ENCODE measurements around the gene CCDC127. TPM values are rescaled to one million over a fixed set of nuclear protein-coding genes. Genes with fewer than 3 reads are reported as not detected.

The CCDC127 gene
- total and polyA plus RNA-seq, 4 donors: 1.1 to 2.6 (median 2.1) TPM

DNA sequence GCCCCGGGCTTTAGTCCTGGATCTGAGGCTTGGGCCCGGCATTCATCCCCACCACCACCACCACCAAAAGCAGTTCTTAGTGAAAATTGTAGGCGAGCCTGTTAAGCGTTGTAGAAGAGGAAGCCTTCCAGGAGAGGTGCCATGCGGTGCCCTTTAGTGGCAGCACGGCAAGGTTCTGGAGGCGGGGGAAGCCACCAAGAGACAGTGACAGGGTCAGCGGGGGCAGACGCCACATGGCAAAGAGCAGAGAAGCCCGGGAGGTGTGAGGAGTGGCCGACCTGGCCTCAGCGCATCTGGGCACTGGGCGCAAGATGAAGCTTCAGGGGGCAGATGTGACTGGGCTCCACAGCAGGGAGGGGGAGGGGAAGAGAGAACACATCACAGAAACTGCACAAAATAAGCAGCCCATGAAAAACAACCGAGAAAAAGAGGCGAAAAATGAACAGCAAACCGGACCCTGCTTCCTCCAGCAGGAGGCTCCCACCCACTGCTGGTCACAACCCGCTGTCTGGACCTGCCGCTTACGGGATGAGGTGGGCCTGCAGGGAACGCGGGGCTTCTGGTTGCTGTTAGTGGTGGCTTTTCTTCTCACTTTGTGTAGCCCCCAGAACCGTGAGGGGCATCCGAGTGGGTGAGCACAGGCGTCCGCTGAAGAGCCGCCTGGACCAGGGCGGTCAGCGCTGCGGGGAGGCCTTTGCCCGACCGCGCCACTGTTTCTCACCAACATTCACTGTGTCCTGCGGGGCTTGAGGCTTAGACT lies 22.4 kb downstream of the CCDC127 start:
- DNase-seq (ENCODE audit: low spot score): no peak
- Histone ChIP-seq H3K36me3 (ENCODE audit: control insufficient read depth in 4 of 4, insufficient read depth in 3 of 4, low read depth in 1 of 4, low read length in 3 of 4) (no peaks in the 10 kb centered on the region), H3K27me3 (ENCODE audit: control insufficient read depth in 4 of 4, insufficient read depth in 4 of 4, low read length in 3 of 4) (no peaks in the 10 kb centered on the region), H3K4me3 (ENCODE audit: low read depth in 1 of 3, low read length in 3 of 3) (no peak overlapping the region), H3K27ac (ENCODE audit: low read depth in 1 of 2, low read length in 2 of 2) (no peak overlapping the region), H3K4me1 (ENCODE audit: control insufficient read depth in 4 of 4, insufficient read depth in 4 of 4, low read length in 3 of 4) (peaks cover 2 to 14% (median 11%) of the 10 kb centered on the region in 4 donors), H3K9ac (ENCODE audit: low read depth in 1 of 2, low read length in 2 of 2) (no peak overlapping the region), H3K9me3 (ENCODE audit: control insufficient read depth in 4 of 4, low read length in 3 of 4) (no peaks in the 10 kb centered on the region)
- TF ChIP-seq FOXA1 (IDR thresholded peaks at IDR 0.05) (no peak), NR2F2 (IDR thresholded peaks at IDR 0.05) (no peak), RXRA (IDR thresholded peaks at IDR 0.05) (no peak), HNF4G (IDR thresholded peaks at IDR 0.05) (no peak), FOXA2 (IDR thresholded peaks at IDR 0.05) (no peak), EGR1 (IDR thresholded peaks at IDR 0.05; ENCODE audit: low read depth in 2 of 2) (no peak), HNF4A (conservative IDR thresholded peaks at IDR 0.05) (no peak), YY1 (IDR thresholded peaks at IDR 0.05) (no peak), TAF1 (conservative IDR thresholded peaks at IDR 0.05) (no peak), RAD21 (IDR thresholded peaks at IDR 0.05) (no peak), GABPA (IDR thresholded peaks at IDR 0.05 in 1 of 2, conservative IDR thresholded peaks at IDR 0.05 in 1 of 2) (no peak), JUND (IDR thresholded peaks at IDR 0.05) (no peak), SP1 (IDR thresholded peaks at IDR 0.05) (no peak)
- TF ChIP-seq, protein P1, sequence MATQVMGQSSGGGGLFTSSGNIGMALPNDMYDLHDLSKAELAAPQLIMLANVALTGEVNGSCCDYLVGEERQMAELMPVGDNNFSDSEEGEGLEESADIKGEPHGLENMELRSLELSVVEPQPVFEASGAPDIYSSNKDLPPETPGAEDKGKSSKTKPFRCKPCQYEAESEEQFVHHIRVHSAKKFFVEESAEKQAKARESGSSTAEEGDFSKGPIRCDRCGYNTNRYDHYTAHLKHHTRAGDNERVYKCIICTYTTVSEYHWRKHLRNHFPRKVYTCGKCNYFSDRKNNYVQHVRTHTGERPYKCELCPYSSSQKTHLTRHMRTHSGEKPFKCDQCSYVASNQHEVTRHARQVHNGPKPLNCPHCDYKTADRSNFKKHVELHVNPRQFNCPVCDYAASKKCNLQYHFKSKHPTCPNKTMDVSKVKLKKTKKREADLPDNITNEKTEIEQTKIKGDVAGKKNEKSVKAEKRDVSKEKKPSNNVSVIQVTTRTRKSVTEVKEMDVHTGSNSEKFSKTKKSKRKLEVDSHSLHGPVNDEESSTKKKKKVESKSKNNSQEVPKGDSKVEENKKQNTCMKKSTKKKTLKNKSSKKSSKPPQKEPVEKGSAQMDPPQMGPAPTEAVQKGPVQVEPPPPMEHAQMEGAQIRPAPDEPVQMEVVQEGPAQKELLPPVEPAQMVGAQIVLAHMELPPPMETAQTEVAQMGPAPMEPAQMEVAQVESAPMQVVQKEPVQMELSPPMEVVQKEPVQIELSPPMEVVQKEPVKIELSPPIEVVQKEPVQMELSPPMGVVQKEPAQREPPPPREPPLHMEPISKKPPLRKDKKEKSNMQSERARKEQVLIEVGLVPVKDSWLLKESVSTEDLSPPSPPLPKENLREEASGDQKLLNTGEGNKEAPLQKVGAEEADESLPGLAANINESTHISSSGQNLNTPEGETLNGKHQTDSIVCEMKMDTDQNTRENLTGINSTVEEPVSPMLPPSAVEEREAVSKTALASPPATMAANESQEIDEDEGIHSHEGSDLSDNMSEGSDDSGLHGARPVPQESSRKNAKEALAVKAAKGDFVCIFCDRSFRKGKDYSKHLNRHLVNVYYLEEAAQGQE (IDR thresholded peaks at IDR 0.05): no peak
- TF ChIP-seq, protein P2, sequence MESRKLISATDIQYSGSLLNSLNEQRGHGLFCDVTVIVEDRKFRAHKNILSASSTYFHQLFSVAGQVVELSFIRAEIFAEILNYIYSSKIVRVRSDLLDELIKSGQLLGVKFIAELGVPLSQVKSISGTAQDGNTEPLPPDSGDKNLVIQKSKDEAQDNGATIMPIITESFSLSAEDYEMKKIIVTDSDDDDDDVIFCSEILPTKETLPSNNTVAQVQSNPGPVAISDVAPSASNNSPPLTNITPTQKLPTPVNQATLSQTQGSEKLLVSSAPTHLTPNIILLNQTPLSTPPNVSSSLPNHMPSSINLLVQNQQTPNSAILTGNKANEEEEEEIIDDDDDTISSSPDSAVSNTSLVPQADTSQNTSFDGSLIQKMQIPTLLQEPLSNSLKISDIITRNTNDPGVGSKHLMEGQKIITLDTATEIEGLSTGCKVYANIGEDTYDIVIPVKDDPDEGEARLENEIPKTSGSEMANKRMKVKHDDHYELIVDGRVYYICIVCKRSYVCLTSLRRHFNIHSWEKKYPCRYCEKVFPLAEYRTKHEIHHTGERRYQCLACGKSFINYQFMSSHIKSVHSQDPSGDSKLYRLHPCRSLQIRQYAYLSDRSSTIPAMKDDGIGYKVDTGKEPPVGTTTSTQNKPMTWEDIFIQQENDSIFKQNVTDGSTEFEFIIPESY (IDR thresholded peaks at IDR 0.05): no peak
- TF ChIP-seq, protein P3, sequence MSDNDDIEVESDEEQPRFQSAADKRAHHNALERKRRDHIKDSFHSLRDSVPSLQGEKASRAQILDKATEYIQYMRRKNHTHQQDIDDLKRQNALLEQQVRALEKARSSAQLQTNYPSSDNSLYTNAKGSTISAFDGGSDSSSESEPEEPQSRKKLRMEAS (IDR thresholded peaks at IDR 0.05): no peak
- TF ChIP-seq, protein P4, sequence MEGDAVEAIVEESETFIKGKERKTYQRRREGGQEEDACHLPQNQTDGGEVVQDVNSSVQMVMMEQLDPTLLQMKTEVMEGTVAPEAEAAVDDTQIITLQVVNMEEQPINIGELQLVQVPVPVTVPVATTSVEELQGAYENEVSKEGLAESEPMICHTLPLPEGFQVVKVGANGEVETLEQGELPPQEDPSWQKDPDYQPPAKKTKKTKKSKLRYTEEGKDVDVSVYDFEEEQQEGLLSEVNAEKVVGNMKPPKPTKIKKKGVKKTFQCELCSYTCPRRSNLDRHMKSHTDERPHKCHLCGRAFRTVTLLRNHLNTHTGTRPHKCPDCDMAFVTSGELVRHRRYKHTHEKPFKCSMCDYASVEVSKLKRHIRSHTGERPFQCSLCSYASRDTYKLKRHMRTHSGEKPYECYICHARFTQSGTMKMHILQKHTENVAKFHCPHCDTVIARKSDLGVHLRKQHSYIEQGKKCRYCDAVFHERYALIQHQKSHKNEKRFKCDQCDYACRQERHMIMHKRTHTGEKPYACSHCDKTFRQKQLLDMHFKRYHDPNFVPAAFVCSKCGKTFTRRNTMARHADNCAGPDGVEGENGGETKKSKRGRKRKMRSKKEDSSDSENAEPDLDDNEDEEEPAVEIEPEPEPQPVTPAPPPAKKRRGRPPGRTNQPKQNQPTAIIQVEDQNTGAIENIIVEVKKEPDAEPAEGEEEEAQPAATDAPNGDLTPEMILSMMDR (IDR thresholded peaks at IDR 0.05; ENCODE audit: low read depth, low read length, missing input control): no peak
- TF ChIP-seq, protein P5, sequence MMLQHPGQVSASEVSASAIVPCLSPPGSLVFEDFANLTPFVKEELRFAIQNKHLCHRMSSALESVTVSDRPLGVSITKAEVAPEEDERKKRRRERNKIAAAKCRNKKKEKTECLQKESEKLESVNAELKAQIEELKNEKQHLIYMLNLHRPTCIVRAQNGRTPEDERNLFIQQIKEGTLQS (IDR thresholded peaks at IDR 0.05): no peak
- 86% methylated on average over 33 of the region's 33 CpGs for WGBS
